B cell (primary cell): Measurements from ENCODE around the gene EIF3A. TPM values are rescaled to one million over a fixed set of nuclear protein-coding genes. Genes with fewer than 3 reads are reported as not detected.

ENCODE experiments used
- ATAC-seq: fragments of 200-7000 bp; cut with Tn5 transposase; one replicate; pipeline ENCODE4 v1.10.0; 2021; ENCODE audit warnings: low read depth, mild to moderate bottlenecking, moderate number of reproducible peaks, moderate library complexity
- CTCF ChIA-PET: fragments of 350-600 bp; sonication (Branson Sonifier 250); formaldehyde crosslinking; loops from one replicate; lab custom pipeline; 2021; ENCODE audit warnings: antibody characterized with exemption, inconsistent platforms; lab: Charles Lee
- POLR2A ChIA-PET: fragments of 350-600 bp; sonication (Branson Sonifier 250); formaldehyde crosslinking; loops from one replicate; lab custom pipeline; 2021; ENCODE audit warnings: antibody characterized with exemption; lab: Charles Lee
- DNase-seq: peaks from one replicate; pipeline ENCODE4 v3.0.0; 2013
- H2AFZ ChIP-seq: 2 replicates; pipeline ENCODE4 v1.6.1; 2012; ENCODE audit warnings: mild to moderate bottlenecking, low read depth, low read length; ENCODE audit not compliant: insufficient read depth, poor library complexity, severe bottlenecking
- H3K27ac ChIP-seq, 2 donors: 1 replicate in 1 of 2; 2 replicates in 1 of 2; pipeline ENCODE4 v1.5.1; 2012 to 2013; ENCODE audit warnings: low read length in 2 of 2, mild to moderate bottlenecking in 2 of 2, moderate library complexity in 1 of 2
- H3K27me3 ChIP-seq, 4 experiments: fragments of 200-600 bp in 1 of 4; sonication (generic) in 1 of 4; replicated peaks in 1 of 4; 1 replicate in 2 of 4; 2 replicates in 2 of 4; pipeline versions ENCODE4 v1.6.1 to v1.7.0; 2013 to 2016; ENCODE audit warnings: low read length in 3 of 4, mild to moderate bottlenecking in 2 of 4, mixed read lengths in 1 of 4, moderate library complexity in 1 of 4; ENCODE audit not compliant: insufficient read depth in 4 of 4, control insufficient read depth in 3 of 4; ENCODE audit errors: control extremely low read depth in 1 of 4
- H3K36me3 ChIP-seq, 2 experiments: replicated peaks in 1 of 2; 1 replicate in 1 of 2; 2 replicates in 1 of 2; pipeline versions ENCODE4 v1.6.1 to v1.7.1; 2013; ENCODE audit warnings: low read length in 1 of 2; ENCODE audit not compliant: insufficient read depth in 2 of 2, control insufficient read depth in 1 of 2; ENCODE audit errors: control extremely low read depth in 1 of 2, extremely low read depth in 1 of 2
- H3K4me1 ChIP-seq, 2 donors: fragments of 200-600 bp in 1 of 2; sonication (generic) in 1 of 2; 1 replicate in 1 of 2; 2 replicates in 1 of 2; pipeline versions ENCODE4 v1.5.1 to v1.6.1; 2013 to 2017; ENCODE audit warnings: low read length in 2 of 2; ENCODE audit not compliant: control insufficient read depth in 2 of 2, insufficient read depth in 2 of 2
- H3K4me2 ChIP-seq: replicated peaks from 2 replicates; pipeline ENCODE3; 2012; ENCODE audit warnings: mild to moderate bottlenecking, low read depth, low read length; ENCODE audit not compliant: poor library complexity, severe bottlenecking
- H3K4me3 ChIP-seq, 5 experiments: fragments of 200-600 bp in 1 of 5; sonication (generic) in 1 of 5; 1 replicate in 3 of 5; 2 replicates in 2 of 5; pipeline versions ENCODE4 v1.5.1 to v1.7.0; 2011 to 2016; ENCODE audit warnings: low read length in 4 of 5, mild to moderate bottlenecking in 4 of 5, low read depth in 2 of 5, control low read depth in 1 of 5, moderate library complexity in 1 of 5; ENCODE audit not compliant: insufficient read depth in 1 of 5; ENCODE audit errors: control extremely low read depth in 1 of 5, extremely low read depth in 1 of 5
- H3K79me2 ChIP-seq: fragments of 200-600 bp; sonication (generic); one replicate; pipeline ENCODE4 v1.6.0; 2016; ENCODE audit warnings: low read length; ENCODE audit not compliant: control insufficient read depth, insufficient read depth
- H3K9ac ChIP-seq: fragments of 200-600 bp; sonication (generic); 2 replicates; pipeline ENCODE4 v1.6.1; 2017; ENCODE audit warnings: mild to moderate bottlenecking, low read length, moderate library complexity
- H3K9me3 ChIP-seq, 3 donors: one replicate each; pipeline versions ENCODE4 v1.6.1 to v1.7.1; 2013; ENCODE audit warnings: low read length in 2 of 3; ENCODE audit not compliant: control insufficient read depth in 2 of 3, insufficient read depth in 1 of 3; ENCODE audit errors: control extremely low read depth in 1 of 3
- H4K20me1 ChIP-seq: 2 replicates; pipeline ENCODE4 v1.6.0; 2012; ENCODE audit warnings: mild to moderate bottlenecking, low read length; ENCODE audit not compliant: insufficient read depth, control insufficient read depth, poor library complexity, severe bottlenecking
- H3K27ac Mint-ChIP-seq: one replicate; pipeline ENCODE4 v1.8.0; 2021; ENCODE audit warnings: mixed read lengths
- H3K27me3 Mint-ChIP-seq: one replicate; pipeline ENCODE4 v1.8.0; 2021; ENCODE audit warnings: mixed read lengths
- H3K4me1 Mint-ChIP-seq: one replicate; pipeline ENCODE4 v1.8.0; 2021; ENCODE audit warnings: mixed read lengths
- H3K4me3 Mint-ChIP-seq: one replicate; pipeline ENCODE4 v1.8.0; 2021; ENCODE audit warnings: mixed read lengths
- H3K9me3 Mint-ChIP-seq: one replicate; pipeline ENCODE4 v1.8.0; 2022; ENCODE audit warnings: mixed read lengths; ENCODE audit not compliant: insufficient read depth
- CTCF ChIP-seq: fragments of 200-600 bp; IDR thresholded peaks from one replicate; pipeline ENCODE4 v1.8.0; 2022; ENCODE audit warnings: antibody characterized with exemption, mild to moderate bottlenecking
- EZH2 ChIP-seq: IDR thresholded peaks from 2 replicates; pipeline ENCODE4 v1.6.1; 2012; ENCODE audit warnings: borderline replicate concordance, low read depth, mild to moderate bottlenecking, moderate library complexity, low read length; ENCODE audit not compliant: insufficient read depth, poor library complexity, severe bottlenecking
- WGBS: methylation state at CpG from one replicate; pipeline ENCODE4 v1.1.5; 2013; ENCODE audit warnings: missing lambda C conversion rate; ENCODE audit not compliant: insufficient coverage; 5-methylcytosine and 5-hydroxymethylcytosine counted together
- intact Hi-C: fragments of 100-400 bp; cut with micrococcal nuclease; formaldehyde crosslinking; loops from one replicate; pipeline ENCODE4 v1.10.0; 2022
- polyA plus RNA-seq: library from polyadenylated mRNA; depleted of rRNA; stranded (reverse); fragments of >200 nt; gene quantifications from 2 replicates; pipeline ENCODE4 v1.2.3, GENCODE V29; 2012
- total RNA-seq, 2 donors: library from RNA; stranded (reverse); fragments of 120-200 nt in 1 of 2; gene quantifications; 1 replicate in 1 of 2; 2 replicates in 1 of 2; pipeline versions ENCODE4 v1.2.3 to v1.2.4, GENCODE V29; 2013 to 2022

Gene EIF3A
- total and polyA plus RNA-seq, 2 donors (not counting 1 experiment from before 2014, with no cell fraction given), result 8.8 to 94.5 TPM

GRCh38 chr10:119070395-119071165 is 10.0 kb downstream of the EIF3A start:
- H2AFZ ChIP-seq, result no peak overlapping the region
- no peak overlapping the region for H3K4me3 ChIP-seq
- H3K4me2 ChIP-seq, result no peak overlapping the region
- no peak overlapping the region for H3K27ac Mint-ChIP-seq
- no peaks in the 10 kb centered on the region for H3K9me3 Mint-ChIP-seq
- DNase-seq, result no peak
- TF ChIP-seq CTCF (no peak), EZH2 (no peak)
- no peaks in the 10 kb centered on the region for H3K4me1 ChIP-seq
- H3K27me3 ChIP-seq, result no peaks in the 10 kb centered on the region
- H3K4me1 Mint-ChIP-seq, result peaks cover 6% of the 10 kb centered on the region
- H3K9me3 ChIP-seq, result no peaks in the 10 kb centered on the region
- no peak for ATAC-seq
- ChIA-PET CTCF (no interaction called here), POLR2A (no interaction called here)
- peaks cover 70% of the 10 kb centered on the region for H3K79me2 ChIP-seq
- H3K27me3 Mint-ChIP-seq, result no peaks in the 10 kb centered on the region
- H3K27ac ChIP-seq, result no peak overlapping the region
- WGBS, result 100% methylated on average over 3 of the region's 9 CpGs
- no peak overlapping the region for H3K9ac ChIP-seq
- intact Hi-C loops, result no loop called here
- H3K4me3 Mint-ChIP-seq, result no peak overlapping the region
- peaks cover 17 to 65% of the 10 kb centered on the region in 2 experiments for H3K36me3 ChIP-seq
- H4K20me1 ChIP-seq, result peaks cover 47% of the 10 kb centered on the region

DNA sequence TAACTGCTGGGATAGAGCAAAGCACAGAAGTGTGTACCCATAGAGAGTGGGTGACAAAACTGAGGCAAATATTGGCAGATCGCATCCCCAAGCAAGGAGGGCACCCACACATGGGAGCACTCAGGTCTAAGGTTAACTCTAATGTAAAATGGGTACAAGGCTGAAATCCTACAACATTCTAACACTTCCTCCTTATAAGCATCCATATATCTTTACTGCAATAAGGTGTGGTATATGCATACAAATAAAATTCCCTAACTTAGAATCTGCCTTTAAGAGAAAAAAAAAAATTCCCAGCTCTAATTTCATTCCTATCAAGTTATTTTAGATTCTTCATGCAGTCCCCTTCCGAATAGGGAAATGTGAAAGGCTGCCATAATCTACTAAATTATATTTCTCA is 18.7 kb downstream of the EIF3A start:
- Histone ChIP-seq H4K20me1 (peaks cover 73% of the 10 kb centered on the region), H3K79me2 (peaks cover 58% of the 10 kb centered on the region), H3K9ac (no peak overlapping the region), H3K9me3 (no peaks in the 10 kb centered on the region), H3K36me3 (peaks cover 24 to 82% of the 10 kb centered on the region in 2 experiments), H3K27me3 (no peaks in the 10 kb centered on the region), H3K4me1 (peaks cover 2 to 12% of the 10 kb centered on the region in 2 donors), H3K27ac (no peak overlapping the region), H2AFZ (no peak overlapping the region), H3K4me3 (no peak overlapping the region), H3K4me2 (no peak overlapping the region)
- WGBS, result no CpG with 5 or more reads among the region's 2 CpGs
- CTCF ChIA-PET, result no interaction called here
- H3K27ac Mint-ChIP-seq, result no peak overlapping the region
- no peak for ATAC-seq
- TF ChIP-seq EZH2 (no peak), CTCF (no peak)
- H3K27me3 Mint-ChIP-seq, result no peaks in the 10 kb centered on the region
- no peaks in the 10 kb centered on the region for H3K9me3 Mint-ChIP-seq
- intact Hi-C loops, result no loop called here
- no peak for DNase-seq
- no peak overlapping the region for H3K4me3 Mint-ChIP-seq
- POLR2A ChIA-PET, result no interaction called here
- H3K4me1 Mint-ChIP-seq, result peaks cover 20% of the 10 kb centered on the region
